ENCODE results near the gene COLEC12.

GRCh38 chr18:340044-340443 is 160.5 kb downstream of the COLEC12 start:
- TF ChIP-seq CTCF (IDR thresholded peaks at IDR 0.05; ENCODE audit: low read depth, low read length) (no peak), EZH2phosphoT487 (IDR thresholded peaks at IDR 0.05; ENCODE audit: low read depth) (no peak)

Measured in OCI-LY3 (cell line).